Ishikawa (cell line): ENCODE data around the gene MIAT.

Experiments used
- NFIC ChIP-seq: IDR thresholded peaks from 2 replicates; pipeline ENCODE4 v1.6.1; 2012
- RAD21 ChIP-seq: IDR thresholded peaks from 2 replicates; pipeline ENCODE4 v1.6.1; 2012; ENCODE audit warnings: low read depth
- TAF1 ChIP-seq: IDR thresholded peaks from 2 replicates; pipeline ENCODE4 v1.6.1; 2012; ENCODE audit warnings: low read depth, mild to moderate bottlenecking
- YY1 ChIP-seq: IDR thresholded peaks from 2 replicates; pipeline ENCODE4 v1.6.1; 2012; ENCODE audit warnings: low read depth
- TF ChIP-seq, protein P1 (sequence below): IDR thresholded peaks from 2 replicates; pipeline ENCODE4 v1.6.1; 2012
- TF ChIP-seq, protein P2 (sequence below): IDR thresholded peaks from 2 replicates; pipeline ENCODE4 v1.6.1; 2012; ENCODE audit warnings: low read depth, mild to moderate bottlenecking

- TF ChIP-seq TAF1 (no peak), YY1 (no peak), NFIC (no peak), RAD21 (no peak)
- TF ChIP-seq, protein P1, sequence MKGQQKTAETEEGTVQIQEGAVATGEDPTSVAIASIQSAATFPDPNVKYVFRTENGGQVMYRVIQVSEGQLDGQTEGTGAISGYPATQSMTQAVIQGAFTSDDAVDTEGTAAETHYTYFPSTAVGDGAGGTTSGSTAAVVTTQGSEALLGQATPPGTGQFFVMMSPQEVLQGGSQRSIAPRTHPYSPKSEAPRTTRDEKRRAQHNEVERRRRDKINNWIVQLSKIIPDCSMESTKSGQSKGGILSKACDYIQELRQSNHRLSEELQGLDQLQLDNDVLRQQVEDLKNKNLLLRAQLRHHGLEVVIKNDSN: no peak
- TF ChIP-seq, protein P2, sequence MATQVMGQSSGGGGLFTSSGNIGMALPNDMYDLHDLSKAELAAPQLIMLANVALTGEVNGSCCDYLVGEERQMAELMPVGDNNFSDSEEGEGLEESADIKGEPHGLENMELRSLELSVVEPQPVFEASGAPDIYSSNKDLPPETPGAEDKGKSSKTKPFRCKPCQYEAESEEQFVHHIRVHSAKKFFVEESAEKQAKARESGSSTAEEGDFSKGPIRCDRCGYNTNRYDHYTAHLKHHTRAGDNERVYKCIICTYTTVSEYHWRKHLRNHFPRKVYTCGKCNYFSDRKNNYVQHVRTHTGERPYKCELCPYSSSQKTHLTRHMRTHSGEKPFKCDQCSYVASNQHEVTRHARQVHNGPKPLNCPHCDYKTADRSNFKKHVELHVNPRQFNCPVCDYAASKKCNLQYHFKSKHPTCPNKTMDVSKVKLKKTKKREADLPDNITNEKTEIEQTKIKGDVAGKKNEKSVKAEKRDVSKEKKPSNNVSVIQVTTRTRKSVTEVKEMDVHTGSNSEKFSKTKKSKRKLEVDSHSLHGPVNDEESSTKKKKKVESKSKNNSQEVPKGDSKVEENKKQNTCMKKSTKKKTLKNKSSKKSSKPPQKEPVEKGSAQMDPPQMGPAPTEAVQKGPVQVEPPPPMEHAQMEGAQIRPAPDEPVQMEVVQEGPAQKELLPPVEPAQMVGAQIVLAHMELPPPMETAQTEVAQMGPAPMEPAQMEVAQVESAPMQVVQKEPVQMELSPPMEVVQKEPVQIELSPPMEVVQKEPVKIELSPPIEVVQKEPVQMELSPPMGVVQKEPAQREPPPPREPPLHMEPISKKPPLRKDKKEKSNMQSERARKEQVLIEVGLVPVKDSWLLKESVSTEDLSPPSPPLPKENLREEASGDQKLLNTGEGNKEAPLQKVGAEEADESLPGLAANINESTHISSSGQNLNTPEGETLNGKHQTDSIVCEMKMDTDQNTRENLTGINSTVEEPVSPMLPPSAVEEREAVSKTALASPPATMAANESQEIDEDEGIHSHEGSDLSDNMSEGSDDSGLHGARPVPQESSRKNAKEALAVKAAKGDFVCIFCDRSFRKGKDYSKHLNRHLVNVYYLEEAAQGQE: no peak
Observed at GRCh38 chr22:26608129-26608528, 49.3 kb upstream of the MIAT start.
